ENCODE measurements around the gene DNM2. TPM values are rescaled to one million over a fixed set of nuclear protein-coding genes. Genes with fewer than 3 reads are reported as not detected.

DNM2 gene
- total and polyA plus RNA-seq, 10 of the 15 experiments (the other 5 are each of a cell fraction or from before 2014, with no cell fraction given): 1.2 to 146 (median 68.9) TPM

DNA sequence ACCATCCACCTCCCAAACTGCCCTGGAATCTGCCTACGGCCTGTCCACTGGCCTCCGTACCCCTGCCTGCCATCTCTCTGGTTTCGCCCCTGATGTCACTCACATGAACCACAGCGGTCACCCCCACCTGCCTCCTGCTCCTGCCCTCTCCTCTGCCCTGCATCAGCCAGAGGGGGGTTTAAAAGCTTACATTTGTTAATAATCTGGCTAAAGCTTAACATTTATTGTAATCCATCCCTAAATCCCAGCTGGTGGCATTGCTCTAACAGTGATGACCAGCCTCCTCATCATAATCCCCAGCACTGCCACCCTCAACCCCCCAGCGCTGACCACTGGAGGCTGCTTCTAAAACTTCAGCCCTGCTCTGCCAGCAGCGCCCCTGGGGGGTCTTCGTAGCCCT, 38.9 kb downstream of the DNM2 start (continued):
- TF ChIP-seq TBL1XR1 (IDR thresholded peaks at IDR 0.05; ENCODE audit: low read depth, low read length): no peak
- no peak for TF ChIP-seq ZNF207 (IDR thresholded peaks at IDR 0.05; ENCODE audit: borderline replicate concordance)
- TF ChIP-seq LARP7 (IDR thresholded peaks at IDR 0.05): no peak
- no peak for TF ChIP-seq CUX1 (IDR thresholded peaks at IDR 0.05; ENCODE audit: insufficient replicate concordance, low read depth, low read length)
- TF ChIP-seq E4F1 (IDR thresholded peaks at IDR 0.05; ENCODE audit: borderline replicate concordance, partially characterized antibody): no peak
- no peak for TF ChIP-seq BCL3 (IDR thresholded peaks at IDR 0.05; ENCODE audit: borderline replicate concordance, insufficient read depth, low read depth, low read length, poor library complexity, severe bottlenecking)
- no peak for TF ChIP-seq STAT1 (conservative IDR thresholded peaks at IDR 0.05)
